SU-DHL-6 (cell line): Measurements from ENCODE around the gene RNU6-8.

Experiments
- CTCF ChIP-seq: fragments of 200-600 bp; sonication (generic); IDR thresholded peaks from one replicate; pipeline ENCODE4 v1.5.1; 2017; ENCODE audit warnings: antibody characterized with exemption, mild to moderate bottlenecking, low read length, moderate library complexity; ENCODE audit not compliant: insufficient read depth, poor library complexity, severe bottlenecking
- EZH2phosphoT487 ChIP-seq: fragments of 200-600 bp; sonication (generic), shearing (Covaris generic); conservative IDR thresholded peaks from 2 replicates; pipeline ENCODE4 v1.6.1; 2018; ENCODE audit warnings: mild to moderate bottlenecking, antibody characterized with exemption, low read length, moderate library complexity, mixed read lengths

- no peak for TF ChIP-seq CTCF
- no peak for TF ChIP-seq EZH2phosphoT487
Observed at GRCh38 chr14:32183151-32184058, 19.7 kb downstream of the RNU6-8 start.
